BLaER1 treated with 17β-estradiol and CSF1 and Interleukin-3, amounts not matched to agents 10 nM and 100 nM (cell line): ENCODE data around the gene PHACTR3.
A peak's percentile ranks its signal among the peaks of the same experiment; 100 is the strongest.

Source experiments
- H3K27ac ChIP-seq, 11 experiments: shearing (Covaris generic); formaldehyde crosslinking; 2 replicates each; pipeline ENCODE4 v1.8.1; 2022
- H3K27me3 ChIP-seq, 11 experiments: shearing (Covaris generic); formaldehyde crosslinking; 2 replicates each; pipeline ENCODE4 v1.8.1; 2022
- H3K36me3 ChIP-seq, 11 experiments: shearing (Covaris generic); formaldehyde crosslinking; 2 replicates each; pipeline ENCODE4 v1.8.1; 2022
- H3K4me1 ChIP-seq, 10 experiments: shearing (Covaris generic); formaldehyde crosslinking; 2 replicates each; pipeline ENCODE4 v1.8.1; 2022
- H3K4me2 ChIP-seq, 11 experiments: shearing (Covaris generic); formaldehyde crosslinking; 2 replicates each; pipeline ENCODE4 v1.8.1; 2022
- H3K4me3 ChIP-seq, 10 experiments: shearing (Covaris generic); formaldehyde crosslinking; 2 replicates each; pipeline ENCODE4 v1.8.1; 2022
- H3K9ac ChIP-seq, 11 experiments: shearing (Covaris generic); formaldehyde crosslinking; 2 replicates each; pipeline ENCODE4 v1.8.1; 2022
- H3K9me3 ChIP-seq, 11 experiments: shearing (Covaris generic); formaldehyde crosslinking; replicated peaks in 1 of 11; 2 replicates each; pipeline ENCODE4 v1.8.1; 2022
- H4K20me1 ChIP-seq, 11 experiments: shearing (Covaris generic); formaldehyde crosslinking; 2 replicates each; pipeline ENCODE4 v1.8.1; 2022
- Cebpa-rat ChIP-seq, 11 experiments: shearing (Covaris generic); IDR thresholded peaks; 2 replicates each; pipeline ENCODE4 v1.8.1; 2022

PHACTR3 gene

DNA sequence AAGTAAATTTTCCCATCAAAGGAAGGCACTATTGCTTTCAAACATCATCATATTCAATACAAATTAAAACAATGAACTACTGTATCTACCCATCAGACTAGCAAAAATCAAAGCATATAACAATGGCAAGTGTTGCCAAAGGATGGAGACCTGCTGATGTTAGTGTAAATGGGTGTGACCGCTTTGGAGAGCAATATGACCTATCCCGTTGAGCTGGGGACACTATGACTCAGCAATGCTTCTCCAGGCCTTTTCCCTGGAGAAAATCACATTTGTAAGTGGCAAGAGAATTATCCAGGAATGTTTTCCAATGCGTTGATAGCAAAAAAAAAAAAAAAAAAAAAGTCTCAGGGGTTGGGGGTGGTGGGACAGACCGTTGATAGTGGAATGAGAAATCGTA, 46.1 kb downstream of the PHACTR3 start:
- H3K9ac ChIP-seq = no peak overlapping the region
- no peaks in the 10 kb centered on the region for H3K27me3 ChIP-seq
- TF ChIP-seq Cebpa-rat (IDR thresholded peaks at IDR 0.05) = no peak
- H3K4me3 ChIP-seq = no peak overlapping the region
- H3K4me2 ChIP-seq = no peak overlapping the region
- no peak overlapping the region; a peak in 1 of 22 replicates for H3K27ac ChIP-seq
- peaks cover 10 to 74% (median 48%) of the 10 kb centered on the region in 11 experiments for H3K9me3 ChIP-seq
- H3K4me1 ChIP-seq = peaks cover 6 to 33% (median 24%) of the 10 kb centered on the region in 10 experiments; a peak in 18 of 20 replicates
- peaks cover 0 to 95% (median 0%) of the 10 kb centered on the region in 11 experiments; a peak in 6 of 22 replicates for H4K20me1 ChIP-seq
- H3K36me3 ChIP-seq = peaks cover 0 to 86% (median 47%) of the 10 kb centered on the region in 11 experiments; a peak in 17 of 22 replicates

DNA sequence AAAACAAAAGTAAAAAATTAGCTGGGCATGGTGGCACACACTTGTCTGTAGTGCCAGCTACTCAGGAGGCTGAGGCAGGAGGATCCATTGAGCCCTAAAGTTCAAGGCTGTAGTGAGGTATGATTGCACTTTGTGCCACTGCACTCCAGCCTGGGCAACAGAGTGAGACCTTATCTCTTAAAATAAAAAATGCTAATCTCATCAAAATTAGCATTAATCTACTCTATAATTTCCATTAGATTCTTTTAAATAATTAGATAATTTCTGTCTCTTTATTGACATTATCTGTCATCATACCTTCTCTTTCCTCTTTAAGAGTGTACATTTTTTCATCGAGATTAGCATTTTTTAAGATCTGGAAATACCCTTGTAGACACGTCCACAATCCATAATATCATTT, 48.0 kb downstream of the PHACTR3 start:
- Histone ChIP-seq H3K27ac (no peak overlapping the region), H4K20me1 (peaks cover 0 to 82% (median 0%) of the 10 kb centered on the region in 11 experiments; a peak in 5 of 22 replicates), H3K4me3 (no peak overlapping the region), H3K4me2 (no peak overlapping the region), H3K36me3 (peaks cover 0 to 82% (median 49%) of the 10 kb centered on the region in 11 experiments; a peak in 16 of 22 replicates), H3K9ac (no peak overlapping the region), H3K9me3 (peaks cover 17 to 74% (median 48%) of the 10 kb centered on the region in 11 experiments), H3K27me3 (no peaks in the 10 kb centered on the region), H3K4me1 (peaks cover 6 to 20% (median 17%) of the 10 kb centered on the region in 10 experiments; a peak in 17 of 20 replicates)
- no peak for TF ChIP-seq Cebpa-rat (IDR thresholded peaks at IDR 0.05)

- Histone ChIP-seq H3K36me3 (peaks cover 0 to 91% (median 41%) of the 10 kb centered on the region in 11 experiments; a peak in 13 of 22 replicates), H3K9ac (no peak overlapping the region), H3K27ac (no peak overlapping the region), H3K4me2 (no peak overlapping the region), H3K27me3 (no peaks in the 10 kb centered on the region), H3K4me1 (peaks cover 4 to 28% (median 22%) of the 10 kb centered on the region in 10 experiments; a peak in 18 of 20 replicates), H3K4me3 (no peak overlapping the region), H3K9me3 (peaks cover 31 to 68% (median 53%) of the 10 kb centered on the region in 11 experiments), H4K20me1 (peaks cover 0 to 82% (median 0%) of the 10 kb centered on the region in 11 experiments; a peak in 8 of 22 replicates)
- TF ChIP-seq Cebpa-rat (IDR thresholded peaks at IDR 0.05) = no peak
Observed at GRCh38 chr20:59656417-59656816, 52.1 kb downstream of the PHACTR3 start.

GRCh38 chr20:59657459-59658046, 53.2 kb downstream of the PHACTR3 start:
- peaks cover 8 to 35% (median 30%) of the 10 kb centered on the region in 10 experiments; a peak in 18 of 20 replicates for H3K4me1 ChIP-seq
- H3K27ac ChIP-seq = no peak overlapping the region
- H3K9me3 ChIP-seq = peaks cover 31 to 58% (median 47%) of the 10 kb centered on the region in 11 experiments
- H4K20me1 ChIP-seq = peaks cover 0 to 82% (median 0%) of the 10 kb centered on the region in 11 experiments; a peak in 9 of 22 replicates
- H3K4me3 ChIP-seq = no peak overlapping the region
- peaks cover 0 to 91% (median 41%) of the 10 kb centered on the region in 11 experiments; a peak in 14 of 22 replicates for H3K36me3 ChIP-seq
- no peak overlapping the region for H3K9ac ChIP-seq
- H3K27me3 ChIP-seq = no peaks in the 10 kb centered on the region
- TF ChIP-seq Cebpa-rat (IDR thresholded peaks at IDR 0.05) = no peak
- no peak overlapping the region for H3K4me2 ChIP-seq

GRCh38 chr20:59660471-59660870, 56.1 kb downstream of the PHACTR3 start:
- Histone ChIP-seq H3K9ac (no peak overlapping the region), H3K27ac (0 out of 22 replicates have a peak overlapping the region, but pooled peaks of 1 of the 11 experiments have one; percentile 29), H3K36me3 (peaks cover 0 to 94% (median 32%) of the 10 kb centered on the region in 11 experiments; a peak in 14 of 22 replicates), H4K20me1 (peaks cover 0 to 87% (median 0%) of the 10 kb centered on the region in 11 experiments; a peak in 9 of 22 replicates), H3K4me3 (no peak overlapping the region), H3K27me3 (no peaks in the 10 kb centered on the region), H3K4me2 (peak overlapping the region in 4 of 11 experiments; percentile 35 to 65 (median 56); a peak in 3 of 22 replicates), H3K9me3 (peaks cover 24 to 33% (median 31%) of the 10 kb centered on the region in 11 experiments), H3K4me1 (peaks cover 11 to 59% (median 45%) of the 10 kb centered on the region in 10 experiments; a peak in 18 of 20 replicates)
- TF ChIP-seq Cebpa-rat (IDR thresholded peaks at IDR 0.05) = no peak

- Histone ChIP-seq H4K20me1 (peaks cover 0 to 88% (median 0%) of the 10 kb centered on the region in 11 experiments; a peak in 10 of 22 replicates), H3K9me3 (peaks cover 18 to 27% (median 24%) of the 10 kb centered on the region in 11 experiments), H3K4me3 (no peak overlapping the region), H3K9ac (no peak overlapping the region), H3K4me1 (peaks cover 11 to 66% (median 52%) of the 10 kb centered on the region in 10 experiments; a peak in 18 of 20 replicates), H3K36me3 (peaks cover 0 to 94% (median 26%) of the 10 kb centered on the region in 11 experiments; a peak in 14 of 22 replicates), H3K27me3 (no peaks in the 10 kb centered on the region), H3K27ac (peak overlapping the region in 4 of 11 experiments; percentile 5 to 29 (median 20); a peak in 4 of 22 replicates), H3K4me2 (peak overlapping the region; percentile 3 to 68 (median 33); a peak in 16 of 22 replicates)
- no peak for TF ChIP-seq Cebpa-rat (IDR thresholded peaks at IDR 0.05)
Observed at GRCh38 chr20:59661153-59661552, 56.8 kb downstream of the PHACTR3 start.

DNA sequence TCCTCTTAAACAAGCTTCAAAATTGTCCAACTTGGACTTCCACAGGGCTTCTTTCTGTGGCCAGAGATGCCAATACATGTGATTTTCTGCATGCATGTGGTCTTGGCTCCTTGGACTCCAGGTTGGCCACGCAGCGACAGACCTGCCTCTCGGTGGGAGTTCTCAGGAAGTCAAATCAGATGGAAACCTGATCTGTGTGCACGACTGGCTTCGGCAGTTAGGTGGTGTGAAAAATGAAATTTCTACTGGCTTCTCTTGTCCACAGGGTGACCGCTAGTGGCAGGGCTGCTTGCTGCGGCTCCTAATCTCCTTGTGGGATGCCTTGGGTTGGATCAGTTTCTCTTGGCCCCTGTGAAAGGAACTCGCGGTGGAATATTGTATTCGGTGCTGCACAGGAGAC, 57.3 kb downstream of the PHACTR3 start:
- H3K36me3 ChIP-seq = peaks cover 0 to 96% (median 21%) of the 10 kb centered on the region in 11 experiments; a peak in 14 of 22 replicates
- H3K4me2 ChIP-seq = peak overlapping the region; percentile 3 to 68 (median 33); a peak in 16 of 22 replicates
- no peak overlapping the region for H3K4me3 ChIP-seq
- H3K27me3 ChIP-seq = no peaks in the 10 kb centered on the region
- peaks cover 13 to 23% (median 20%) of the 10 kb centered on the region in 11 experiments for H3K9me3 ChIP-seq
- no peak for TF ChIP-seq Cebpa-rat (IDR thresholded peaks at IDR 0.05)
- no peak overlapping the region for H3K9ac ChIP-seq
- H4K20me1 ChIP-seq = peaks cover 0 to 92% (median 0%) of the 10 kb centered on the region in 11 experiments; a peak in 10 of 22 replicates
- H3K4me1 ChIP-seq = peaks cover 11 to 71% (median 56%) of the 10 kb centered on the region in 10 experiments; a peak in 18 of 20 replicates
- peak overlapping the region in 4 of 11 experiments; percentile 3 to 29 (median 12); a peak in 4 of 22 replicates for H3K27ac ChIP-seq

GRCh38 chr20:59662161-59662560, 57.8 kb downstream of the PHACTR3 start:
- TF ChIP-seq Cebpa-rat (IDR thresholded peaks at IDR 0.05) = no peak
- H3K4me3 ChIP-seq = no peak overlapping the region
- H3K4me2 ChIP-seq = peak overlapping the region in 6 of 11 experiments; percentile 26 to 68 (median 56); a peak in 4 of 22 replicates
- peaks cover 11 to 76% (median 62%) of the 10 kb centered on the region in 10 experiments; a peak in 18 of 20 replicates for H3K4me1 ChIP-seq
- H4K20me1 ChIP-seq = peaks cover 0 to 98% (median 3%) of the 10 kb centered on the region in 11 experiments; a peak in 10 of 22 replicates
- H3K9me3 ChIP-seq = peaks cover 8 to 17% (median 15%) of the 10 kb centered on the region in 11 experiments
- H3K27me3 ChIP-seq = no peaks in the 10 kb centered on the region
- peaks cover 0 to 98% (median 18%) of the 10 kb centered on the region in 11 experiments; a peak in 14 of 22 replicates for H3K36me3 ChIP-seq
- H3K9ac ChIP-seq = no peak overlapping the region
- peak overlapping the region in 5 of 11 experiments; percentile 2 to 29 (median 5); a peak in 5 of 22 replicates for H3K27ac ChIP-seq
